NCI-H2171 (cell line): ENCODE data around the gene STK16.

Experiments
- DNase-seq: peaks from one replicate; lab custom pipeline; 2025; lab: John Stamatoyannopoulos, UW

STK16 gene

DNA sequence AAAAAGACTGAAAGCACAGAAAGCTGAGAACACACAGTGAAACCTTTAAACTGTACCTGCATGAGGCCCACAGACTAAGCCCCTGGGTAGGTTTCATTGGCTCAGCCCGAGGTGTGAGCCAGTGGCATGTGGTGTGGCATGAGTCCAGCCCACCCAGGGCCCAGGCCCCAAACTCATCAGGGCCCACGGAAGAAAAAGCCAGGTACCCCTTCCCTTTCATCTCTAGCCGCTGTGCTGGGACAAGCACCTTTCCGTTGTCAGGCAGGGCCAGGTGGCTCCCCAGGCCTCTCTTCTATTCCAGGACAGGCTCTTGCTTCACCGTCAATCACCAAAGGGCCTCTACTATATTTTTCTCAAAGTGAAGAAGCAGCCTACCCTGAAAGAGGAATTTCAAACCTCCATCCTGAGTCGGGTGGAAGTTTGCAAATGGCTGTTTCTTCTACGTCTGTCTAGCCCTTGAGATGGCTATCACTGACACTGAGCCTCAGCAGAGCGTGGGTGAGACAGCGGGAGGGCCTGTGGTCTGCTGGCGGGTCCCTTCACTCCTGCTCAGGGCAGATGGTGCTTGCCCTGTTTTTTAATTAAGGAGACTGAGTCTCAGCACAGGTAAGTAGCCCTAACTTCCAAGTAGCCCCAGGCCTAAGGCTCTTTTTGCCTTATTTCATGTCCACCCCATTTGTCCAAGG is 42.4 kb downstream of the STK16 start:
- DNase-seq = no peak

DNA sequence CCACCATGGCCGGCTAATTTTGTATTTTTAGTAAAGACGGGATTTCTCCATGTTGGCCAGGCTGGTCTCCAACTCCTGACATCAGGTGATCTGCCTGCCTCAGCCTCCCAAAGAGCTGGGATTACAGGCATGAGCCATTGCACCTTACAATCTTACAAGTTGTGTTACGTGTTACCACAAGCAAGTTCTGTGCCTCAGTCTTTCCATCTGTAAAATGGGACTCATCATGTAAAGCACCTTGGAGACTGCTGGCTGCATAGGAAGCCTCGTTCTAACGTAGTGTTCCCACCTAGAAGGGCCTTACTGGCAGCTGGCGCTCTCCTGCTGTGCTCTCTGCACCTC is 43.9 kb downstream of the STK16 start:
- DNase-seq = no peak

DNA sequence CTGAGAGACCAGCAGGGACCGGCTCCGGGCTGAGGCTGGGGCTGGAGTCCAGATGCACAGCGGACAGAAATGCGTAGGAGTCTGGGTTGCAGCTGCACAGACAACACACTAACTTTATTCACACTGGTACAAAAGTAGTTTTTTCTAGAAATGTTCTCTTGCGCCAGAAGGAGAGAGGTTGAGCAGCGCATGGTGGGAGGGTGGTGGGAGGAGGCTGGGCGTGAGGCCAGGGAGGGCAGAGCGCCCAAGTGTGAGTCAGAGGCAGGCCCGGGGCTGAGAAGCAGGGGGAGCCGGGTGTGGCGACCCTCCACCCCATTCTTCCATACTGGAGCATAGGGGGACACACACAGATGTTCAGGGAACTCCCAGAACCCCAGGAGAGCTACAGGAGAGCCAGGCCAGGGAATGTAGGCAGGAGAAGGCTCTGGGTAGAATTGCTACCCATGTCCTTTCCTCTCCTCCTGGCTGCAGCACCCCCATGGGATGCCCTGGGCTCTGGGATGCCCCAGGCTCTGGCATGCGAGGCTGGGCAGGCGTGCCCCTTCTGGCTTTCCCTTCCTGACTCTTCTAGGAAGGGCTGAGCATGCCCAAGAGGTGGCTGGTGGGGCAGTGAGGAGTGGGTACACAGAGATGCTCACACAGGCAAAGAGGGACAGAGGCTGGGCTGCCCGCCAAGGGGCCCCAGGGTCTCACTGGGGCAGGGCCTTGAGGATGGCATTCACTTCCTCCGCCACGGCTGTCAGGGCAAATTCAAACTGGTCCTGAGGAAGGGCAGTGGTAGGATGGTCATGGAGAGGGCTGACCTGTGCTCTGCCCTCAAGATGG is 44.5 kb downstream of the STK16 start:
- DNase-seq = no peak

DNA sequence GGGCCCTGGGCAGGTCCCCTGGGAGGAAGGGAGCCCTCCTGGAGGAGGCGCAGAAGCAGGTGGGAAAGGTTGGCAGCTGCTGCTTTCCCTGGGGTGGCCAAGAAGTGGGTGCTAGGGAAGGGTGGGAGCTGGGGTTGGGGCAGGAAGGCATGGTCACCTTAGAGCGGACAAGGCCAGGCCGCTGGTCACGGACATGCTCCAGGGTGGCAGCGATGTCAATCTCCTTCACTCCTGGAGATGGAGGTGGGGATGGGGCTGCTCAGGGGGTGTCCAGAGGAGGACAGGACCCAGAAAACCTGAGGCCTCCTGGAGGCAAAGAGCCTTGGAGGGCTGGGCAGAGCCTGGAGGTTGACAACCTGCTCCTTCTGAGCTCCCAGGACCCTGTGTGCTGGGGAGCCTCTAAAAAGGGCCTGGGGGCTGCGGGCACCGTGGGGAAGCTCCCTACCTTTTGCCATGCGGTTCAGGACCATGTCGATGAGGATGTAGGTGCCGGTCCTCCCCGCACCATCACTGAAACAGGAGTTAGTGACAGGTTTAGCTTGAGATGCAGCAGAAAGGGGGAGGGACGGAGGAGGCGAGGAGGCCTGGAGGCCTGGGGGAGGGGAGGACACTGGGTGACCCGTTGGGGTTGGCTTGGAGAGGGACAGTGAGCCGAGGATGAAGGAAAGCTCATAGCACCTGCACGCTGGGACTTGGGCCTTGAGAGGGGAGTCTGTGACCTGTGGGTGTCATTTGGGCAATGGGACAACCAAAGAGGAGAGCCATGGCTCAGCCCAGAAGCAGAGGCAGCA is 45.3 kb downstream of the STK16 start:
- no peak for DNase-seq

DNA sequence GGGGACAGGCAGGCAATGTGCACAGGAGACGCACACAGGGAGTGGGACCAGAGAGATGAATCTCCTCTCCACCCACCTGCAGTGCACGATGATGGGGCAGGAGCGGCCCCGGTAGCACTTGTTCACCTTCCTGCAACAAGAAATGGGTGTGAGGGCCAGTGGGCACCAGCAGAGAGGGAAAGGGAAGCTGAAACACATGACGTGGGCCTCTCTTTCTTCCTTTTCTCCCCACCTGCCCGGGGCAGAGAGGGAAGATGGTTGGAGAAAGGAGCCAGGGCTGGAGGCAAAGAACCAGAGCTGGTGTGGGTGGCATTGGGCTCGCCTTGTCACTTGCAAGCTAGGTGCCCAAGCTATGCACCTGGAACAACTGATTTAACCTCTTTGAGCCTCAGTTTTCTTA is 46.1 kb downstream of the STK16 start:
- DNase-seq = no peak

DNA sequence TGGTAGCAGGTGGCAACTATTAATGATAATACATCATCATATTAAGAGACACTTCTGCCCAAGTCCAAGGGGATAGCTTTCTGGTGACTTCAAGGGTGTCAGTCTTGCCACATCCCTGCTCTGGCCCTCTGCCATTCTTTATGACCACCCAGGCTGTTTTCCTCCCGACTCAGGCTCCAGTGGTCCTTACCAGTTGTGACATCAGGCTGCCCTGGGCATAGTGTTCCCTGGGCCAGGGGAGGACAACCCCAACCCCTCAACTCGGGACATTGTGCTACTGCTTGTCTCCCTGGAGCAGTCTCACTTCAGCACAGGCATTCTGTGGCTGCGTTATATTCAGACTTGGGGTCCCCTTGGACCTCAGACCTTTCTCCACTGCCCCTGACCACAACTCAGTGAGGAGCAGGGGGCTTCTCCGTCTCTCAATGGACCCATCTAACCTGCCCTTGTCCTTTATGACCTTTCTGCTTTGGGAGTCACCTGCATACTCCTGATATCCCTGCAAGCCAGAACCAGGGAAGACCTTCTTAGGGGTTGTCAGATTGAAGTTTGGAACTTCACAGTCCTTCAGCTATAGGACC is 46.7 kb downstream of the STK16 start:
- no peak for DNase-seq

DNA sequence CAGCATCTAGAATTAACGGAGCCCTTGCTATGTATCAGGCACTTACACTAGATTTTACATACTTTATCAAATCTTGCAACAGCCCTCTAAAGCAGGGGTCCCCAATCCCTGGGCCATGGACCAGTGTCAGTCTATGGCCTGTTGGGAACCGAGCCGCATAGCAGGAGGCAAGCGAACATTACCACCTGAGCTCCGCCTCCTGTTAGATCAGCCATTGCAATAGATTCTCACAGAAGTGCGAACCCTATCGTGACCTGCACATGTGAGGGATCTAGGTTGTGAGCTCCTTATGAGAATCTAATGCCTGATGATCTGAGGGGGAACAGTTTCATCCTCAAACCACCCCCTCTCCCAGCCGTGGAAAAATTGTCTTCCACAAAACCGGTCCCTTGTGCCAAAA is 47.3 kb downstream of the STK16 start:
- DNase-seq = no peak

DNA sequence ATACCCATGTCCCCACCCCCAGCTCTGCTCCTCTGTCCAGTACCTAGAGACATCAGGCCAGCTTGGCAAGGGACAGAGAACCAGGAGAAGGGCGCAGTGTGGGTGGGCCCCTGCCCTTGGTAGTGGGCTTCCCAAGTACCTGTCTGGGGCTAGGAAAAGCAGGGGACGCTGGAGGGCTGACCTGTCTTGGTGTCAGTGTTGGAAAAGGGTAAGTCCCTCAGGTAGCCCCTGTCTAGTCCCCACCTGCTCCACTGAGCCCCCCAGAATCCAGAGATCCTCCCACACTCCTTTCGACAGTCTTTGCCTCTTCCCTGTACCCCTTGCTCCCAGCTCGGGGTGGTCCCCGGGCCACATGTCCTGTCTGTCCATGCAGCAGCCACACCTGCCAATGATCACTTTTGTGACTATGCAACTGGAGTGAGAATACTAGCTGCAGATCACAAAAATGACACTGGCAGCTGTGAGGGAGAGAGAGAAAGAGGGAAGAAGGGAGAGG is 48.5 kb downstream of the STK16 start:
- DNase-seq = no peak

DNA sequence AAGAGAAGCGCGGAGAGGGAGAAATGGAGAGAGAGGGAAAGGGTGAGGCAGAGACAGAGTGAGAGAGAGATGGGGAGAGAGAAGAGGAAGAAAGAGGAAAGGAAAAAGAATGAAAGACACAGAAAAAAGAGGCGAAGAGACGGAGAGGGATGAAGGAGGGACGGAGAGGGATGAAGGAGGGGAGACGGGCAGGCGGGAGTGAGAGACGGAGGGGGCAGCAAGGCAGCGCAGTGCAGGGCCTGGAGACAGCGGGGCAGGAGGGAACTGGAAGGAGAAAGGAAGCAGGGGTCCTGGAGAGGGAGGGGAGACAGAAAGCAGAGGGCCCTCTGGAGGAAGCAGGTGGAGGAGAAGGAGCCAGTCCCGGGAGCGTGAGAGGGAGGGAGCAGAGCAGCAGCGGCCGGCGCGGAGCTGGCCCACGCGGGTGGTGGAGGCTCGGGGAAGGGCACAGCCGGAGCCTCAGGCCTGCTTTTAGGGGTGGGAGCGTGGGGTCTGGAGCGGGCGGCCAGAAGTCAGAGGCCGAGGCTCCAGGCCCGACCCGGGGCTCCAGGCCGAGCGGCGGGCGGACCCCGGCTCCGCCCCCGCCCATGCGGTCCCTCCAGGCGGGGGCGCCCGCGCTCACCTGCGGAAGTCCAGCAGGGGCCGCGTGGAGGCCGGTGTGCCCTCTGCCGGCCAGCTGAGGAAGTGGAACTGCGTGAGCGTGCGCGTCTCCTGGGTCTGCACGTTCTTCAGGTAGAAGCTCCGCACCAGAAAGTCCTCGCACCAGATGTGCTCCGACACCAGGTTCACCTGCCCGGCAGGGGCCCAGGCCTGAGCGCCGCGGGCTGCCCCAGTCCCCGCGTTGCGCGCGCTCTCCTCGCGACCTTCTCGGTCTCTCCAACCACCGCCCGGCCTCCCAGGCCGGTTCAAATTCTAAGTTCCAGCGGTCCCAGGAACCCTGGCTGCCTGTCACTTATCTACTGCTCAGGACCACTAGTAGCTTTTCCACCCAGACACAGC is 49.4 kb downstream of the STK16 start:
- peak; percentile 69 for DNase-seq

DNA sequence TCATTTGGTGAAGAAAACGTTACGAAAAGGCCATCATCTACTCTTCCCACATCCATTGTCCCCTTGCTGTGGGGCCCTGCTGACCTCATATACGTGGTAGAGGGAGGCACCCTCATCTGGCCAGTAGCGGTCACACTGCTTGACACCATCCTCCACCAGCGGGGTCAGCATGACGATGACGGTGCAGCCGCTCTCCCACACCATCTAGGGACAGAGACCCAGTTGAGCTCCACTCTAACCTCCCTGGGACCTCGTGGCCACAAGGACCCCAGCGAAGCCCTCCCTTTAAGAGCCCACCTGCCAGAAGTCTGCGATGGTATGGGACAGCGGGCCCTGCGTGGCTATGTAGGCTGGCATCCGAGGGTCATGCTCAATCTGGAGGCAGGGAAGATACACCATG is 50.9 kb downstream of the STK16 start:
- no peak for DNase-seq

DNA sequence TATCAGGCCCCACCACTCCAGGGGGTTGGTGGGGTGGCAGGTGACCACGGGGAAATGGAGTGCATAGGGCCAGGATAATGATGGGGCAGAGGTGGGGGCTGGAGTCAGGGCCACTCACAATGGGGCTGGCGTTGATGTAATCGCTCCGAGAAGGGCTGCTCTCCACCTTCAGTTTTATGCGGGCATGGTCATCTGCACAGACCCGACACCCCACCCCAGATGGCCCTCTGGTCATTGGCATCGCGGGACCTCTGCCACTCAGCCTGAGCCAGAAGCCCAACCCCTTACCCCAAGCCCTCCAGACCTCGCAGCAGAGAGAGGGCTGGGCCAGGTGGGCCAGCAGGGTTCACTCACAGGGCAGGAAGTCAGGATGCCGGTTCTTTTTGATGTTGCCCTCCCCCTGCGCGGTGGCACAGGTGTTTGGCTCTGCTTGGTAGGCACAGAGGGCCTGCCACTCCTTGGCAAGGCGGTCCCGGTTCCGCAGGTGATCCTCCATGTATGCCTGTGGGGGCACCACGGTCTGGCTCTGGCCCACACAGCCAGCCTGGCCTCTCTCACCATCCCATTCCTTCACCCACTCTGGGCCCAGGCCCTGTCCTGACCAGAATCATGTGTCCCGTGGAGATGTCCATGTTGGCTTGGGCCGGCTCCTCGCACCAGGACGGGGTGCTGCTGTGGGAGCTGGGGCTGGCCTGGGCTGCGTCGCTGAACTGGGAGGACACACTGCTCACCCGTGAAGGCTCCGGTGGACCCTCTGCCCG is 51.5 kb downstream of the STK16 start:
- no peak for DNase-seq

DNA sequence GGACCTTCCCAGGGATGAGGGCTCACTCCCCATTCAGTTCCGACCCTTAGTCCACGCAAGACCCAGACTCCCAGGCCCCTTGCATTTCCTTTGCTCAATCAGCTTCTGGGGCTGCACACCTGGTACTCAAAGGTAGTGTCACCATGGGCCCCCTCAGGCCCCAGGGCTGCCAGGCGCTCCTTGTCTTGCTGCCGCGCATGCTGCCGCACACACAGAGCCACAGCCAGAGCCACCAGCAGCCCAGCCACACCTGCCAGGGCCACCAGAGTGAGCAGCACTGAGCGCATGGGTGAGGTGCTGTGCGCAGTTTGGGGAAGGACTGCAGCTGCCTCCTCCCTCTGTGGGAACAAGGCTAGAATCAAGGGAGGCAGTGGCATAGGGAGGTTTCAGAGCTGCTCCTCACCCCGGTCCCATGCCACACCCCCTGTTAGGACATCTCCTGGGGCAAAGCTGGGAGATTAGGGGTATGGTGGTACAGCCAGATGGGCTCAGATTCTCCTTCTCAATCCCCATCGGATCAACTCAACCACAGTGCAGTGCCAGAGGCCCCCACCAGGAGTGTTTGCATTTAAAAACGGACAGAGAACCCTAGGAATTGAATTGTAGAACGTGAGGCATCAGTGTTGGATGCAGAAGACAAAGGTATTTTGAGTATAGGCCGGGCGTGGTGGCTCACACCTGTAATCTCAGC is 52.6 kb downstream of the STK16 start:
- DNase-seq = no peak

DNA sequence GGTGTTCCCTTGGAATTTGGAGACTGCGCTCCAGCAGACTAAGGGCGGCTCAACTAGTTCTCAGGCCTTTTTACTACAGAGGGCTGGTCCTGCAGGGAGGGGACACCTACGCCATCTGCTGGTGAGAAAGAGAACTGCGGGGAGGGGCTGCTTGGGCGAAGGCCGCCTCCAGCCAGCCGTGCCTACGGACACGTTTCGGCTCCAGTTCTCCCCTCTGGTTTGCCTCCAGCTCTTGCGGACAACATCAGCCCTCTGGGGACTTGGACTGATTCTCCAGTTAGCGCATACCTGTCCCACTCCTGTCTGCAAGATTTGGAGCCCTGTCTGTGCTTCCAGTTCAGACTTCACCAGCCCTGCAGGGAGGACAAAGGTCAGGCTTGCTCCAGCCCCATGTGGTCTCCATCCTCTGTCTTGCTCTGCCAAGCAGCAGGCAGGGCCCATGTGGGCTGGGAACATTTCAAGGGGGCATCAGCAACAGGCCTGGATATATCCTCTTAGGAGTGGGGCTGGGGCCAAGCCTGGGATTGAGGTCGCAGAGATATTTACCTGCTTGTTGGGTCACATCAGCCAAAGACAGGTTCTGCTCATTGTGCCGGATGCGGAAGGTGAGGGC is 53.6 kb downstream of the STK16 start:
- DNase-seq = no peak

DNA sequence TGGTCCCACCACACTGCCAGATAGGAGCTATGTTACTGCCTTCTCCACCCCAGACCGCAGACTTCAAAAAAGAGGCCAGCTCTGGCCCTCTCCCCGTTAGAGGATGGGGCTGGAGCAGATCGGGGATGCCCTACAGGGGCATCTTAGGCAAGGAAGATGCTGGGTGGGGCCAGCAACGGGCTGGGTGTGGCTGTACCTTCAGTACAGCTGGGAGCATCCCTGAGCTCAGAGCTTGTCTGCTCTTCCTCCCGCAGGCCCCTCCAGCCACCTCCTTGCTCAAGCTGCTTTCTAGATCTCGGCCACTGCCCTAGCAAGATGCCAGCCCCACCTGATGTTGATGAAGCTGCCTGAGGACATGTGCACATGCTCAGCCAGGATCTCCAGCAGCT is 54.1 kb downstream of the STK16 start:
- DNase-seq = no peak
